ENCODE measurements around the gene RMND1.

- TF ChIP-seq CTCF (IDR thresholded peaks at IDR 0.05; ENCODE audit: low read depth, low read length) (no peak), EZH2phosphoT487 (IDR thresholded peaks at IDR 0.05; ENCODE audit: low read depth) (no peak)
Measured at GRCh38 chr6:151452750-151453427, 963 bp upstream of the RMND1 start.
